Choroid plexus epithelial cell (primary cell): ENCODE measurements around the gene MCF2L2.

Source experiments
- DNase-seq: peaks from one replicate; pipeline ENCODE4 v3.0.0-alpha.2; 2010; ENCODE audit warnings: low read depth
- H3K4me3 ChIP-seq: 2 replicates; pipeline ENCODE4 v1.5.1; 2011; ENCODE audit warnings: low read depth, mild to moderate bottlenecking, control low read depth, low read length, moderate library complexity
- CTCF ChIP-seq: conservative IDR thresholded peaks from 2 replicates; pipeline ENCODE4 v1.5.1; 2011; ENCODE audit warnings: low read depth, mild to moderate bottlenecking, control low read depth, inconsistent platforms, low read length, moderate library complexity

MCF2L2 gene

GRCh38 chr3:183128709-183129108, 299.7 kb downstream of the MCF2L2 start:
- no peak overlapping the region for H3K4me3 ChIP-seq
- no peak for DNase-seq
- TF ChIP-seq CTCF = no peak
